ENCODE data around the gene MYBBP1A.
"Not testable (repeated sequence)": the region's sequence is repeated elsewhere in the genome, so short reads cannot be mapped to it uniquely, and the experiment has no call there.

MYBBP1A gene

GRCh38 chr17:4591529-4591928 lies 36.3 kb upstream of the MYBBP1A start:
- no peaks in the 10 kb centered on the region for H3K27me3 ChIP-seq (ENCODE audit: insufficient read depth, poor library complexity, severe bottlenecking)
- H3K27ac ChIP-seq (replicated peaks): no peak overlapping the region
- no peak for DNase-seq (ENCODE audit: low read depth in 1 of 2, low spot score in 1 of 2)
- H3K4me3 ChIP-seq (replicated peaks; ENCODE audit: insufficient read depth, low read length): no peak overlapping the region
- TF ChIP-seq, protein P1, sequence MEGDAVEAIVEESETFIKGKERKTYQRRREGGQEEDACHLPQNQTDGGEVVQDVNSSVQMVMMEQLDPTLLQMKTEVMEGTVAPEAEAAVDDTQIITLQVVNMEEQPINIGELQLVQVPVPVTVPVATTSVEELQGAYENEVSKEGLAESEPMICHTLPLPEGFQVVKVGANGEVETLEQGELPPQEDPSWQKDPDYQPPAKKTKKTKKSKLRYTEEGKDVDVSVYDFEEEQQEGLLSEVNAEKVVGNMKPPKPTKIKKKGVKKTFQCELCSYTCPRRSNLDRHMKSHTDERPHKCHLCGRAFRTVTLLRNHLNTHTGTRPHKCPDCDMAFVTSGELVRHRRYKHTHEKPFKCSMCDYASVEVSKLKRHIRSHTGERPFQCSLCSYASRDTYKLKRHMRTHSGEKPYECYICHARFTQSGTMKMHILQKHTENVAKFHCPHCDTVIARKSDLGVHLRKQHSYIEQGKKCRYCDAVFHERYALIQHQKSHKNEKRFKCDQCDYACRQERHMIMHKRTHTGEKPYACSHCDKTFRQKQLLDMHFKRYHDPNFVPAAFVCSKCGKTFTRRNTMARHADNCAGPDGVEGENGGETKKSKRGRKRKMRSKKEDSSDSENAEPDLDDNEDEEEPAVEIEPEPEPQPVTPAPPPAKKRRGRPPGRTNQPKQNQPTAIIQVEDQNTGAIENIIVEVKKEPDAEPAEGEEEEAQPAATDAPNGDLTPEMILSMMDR (IDR thresholded peaks at IDR 0.05; ENCODE audit: insufficient read depth, low read length): no peak
- TF ChIP-seq, protein P2, sequence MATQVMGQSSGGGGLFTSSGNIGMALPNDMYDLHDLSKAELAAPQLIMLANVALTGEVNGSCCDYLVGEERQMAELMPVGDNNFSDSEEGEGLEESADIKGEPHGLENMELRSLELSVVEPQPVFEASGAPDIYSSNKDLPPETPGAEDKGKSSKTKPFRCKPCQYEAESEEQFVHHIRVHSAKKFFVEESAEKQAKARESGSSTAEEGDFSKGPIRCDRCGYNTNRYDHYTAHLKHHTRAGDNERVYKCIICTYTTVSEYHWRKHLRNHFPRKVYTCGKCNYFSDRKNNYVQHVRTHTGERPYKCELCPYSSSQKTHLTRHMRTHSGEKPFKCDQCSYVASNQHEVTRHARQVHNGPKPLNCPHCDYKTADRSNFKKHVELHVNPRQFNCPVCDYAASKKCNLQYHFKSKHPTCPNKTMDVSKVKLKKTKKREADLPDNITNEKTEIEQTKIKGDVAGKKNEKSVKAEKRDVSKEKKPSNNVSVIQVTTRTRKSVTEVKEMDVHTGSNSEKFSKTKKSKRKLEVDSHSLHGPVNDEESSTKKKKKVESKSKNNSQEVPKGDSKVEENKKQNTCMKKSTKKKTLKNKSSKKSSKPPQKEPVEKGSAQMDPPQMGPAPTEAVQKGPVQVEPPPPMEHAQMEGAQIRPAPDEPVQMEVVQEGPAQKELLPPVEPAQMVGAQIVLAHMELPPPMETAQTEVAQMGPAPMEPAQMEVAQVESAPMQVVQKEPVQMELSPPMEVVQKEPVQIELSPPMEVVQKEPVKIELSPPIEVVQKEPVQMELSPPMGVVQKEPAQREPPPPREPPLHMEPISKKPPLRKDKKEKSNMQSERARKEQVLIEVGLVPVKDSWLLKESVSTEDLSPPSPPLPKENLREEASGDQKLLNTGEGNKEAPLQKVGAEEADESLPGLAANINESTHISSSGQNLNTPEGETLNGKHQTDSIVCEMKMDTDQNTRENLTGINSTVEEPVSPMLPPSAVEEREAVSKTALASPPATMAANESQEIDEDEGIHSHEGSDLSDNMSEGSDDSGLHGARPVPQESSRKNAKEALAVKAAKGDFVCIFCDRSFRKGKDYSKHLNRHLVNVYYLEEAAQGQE (IDR thresholded peaks at IDR 0.05; ENCODE audit: insufficient replicate concordance, low read depth): no peak
- no peak for TF ChIP-seq SPI1 (IDR thresholded peaks at IDR 0.05; ENCODE audit: borderline replicate concordance, low read depth)
- no peak for TF ChIP-seq POLR2AphosphoS5 (IDR thresholded peaks at IDR 0.05; ENCODE audit: low read depth)
- TF ChIP-seq GABPA (IDR thresholded peaks at IDR 0.05; ENCODE audit: low read depth): no peak

- H3K4me3 ChIP-seq (replicated peaks; ENCODE audit: insufficient read depth, low read length): no peak overlapping the region
- TF ChIP-seq GABPA (IDR thresholded peaks at IDR 0.05; ENCODE audit: low read depth): no peak
- TF ChIP-seq POLR2AphosphoS5 (IDR thresholded peaks at IDR 0.05; ENCODE audit: low read depth): no peak
- TF ChIP-seq, protein P2 (IDR thresholded peaks at IDR 0.05; ENCODE audit: insufficient replicate concordance, low read depth): no peak
- TF ChIP-seq SPI1 (IDR thresholded peaks at IDR 0.05; ENCODE audit: borderline replicate concordance, low read depth): no peak
- no peak for DNase-seq (ENCODE audit: low read depth in 1 of 2, low spot score in 1 of 2)
- H3K27me3 ChIP-seq (ENCODE audit: insufficient read depth, poor library complexity, severe bottlenecking): no peaks in the 10 kb centered on the region
- no peak overlapping the region for H3K27ac ChIP-seq (replicated peaks)
Observed at GRCh38 chr17:4590981-4591453, 35.8 kb upstream of the MYBBP1A start.

DNA sequence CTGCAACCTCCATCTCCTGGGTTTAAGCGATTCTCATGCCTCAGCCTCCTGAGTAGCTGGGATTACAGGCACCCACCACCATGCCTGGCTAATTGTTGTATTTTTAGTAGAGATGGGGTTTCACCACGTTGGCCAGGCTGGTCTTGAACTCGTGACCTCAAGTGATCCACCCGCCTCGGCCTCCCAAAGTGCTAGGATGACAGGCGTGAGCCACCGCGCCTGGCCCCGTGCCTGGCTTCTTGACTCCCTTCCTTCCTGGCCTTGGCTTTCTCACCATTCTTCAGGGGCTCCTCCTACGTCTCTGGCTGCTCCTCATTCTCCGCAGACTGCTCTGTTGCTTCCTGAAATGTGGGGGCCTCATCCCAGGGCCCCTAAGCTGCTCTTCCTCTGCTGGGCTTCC lies 34.9 kb upstream of the MYBBP1A start:
- DNase-seq (ENCODE audit: low read depth in 1 of 2, low spot score in 1 of 2); H3K4me3 ChIP-seq (replicated peaks; ENCODE audit: insufficient read depth, low read length); H3K27me3 ChIP-seq (ENCODE audit: insufficient read depth, poor library complexity, severe bottlenecking); H3K27ac ChIP-seq (replicated peaks): not testable (repeated sequence)

GRCh38 chr17:4588898-4589625 lies 33.9 kb upstream of the MYBBP1A start:
- Histone ChIP-seq H3K27me3 (ENCODE audit: insufficient read depth, poor library complexity, severe bottlenecking) (peaks cover 6% of the 10 kb centered on the region), H3K4me3 (replicated peaks; ENCODE audit: insufficient read depth, low read length) (no peak overlapping the region), H3K27ac (replicated peaks) (no peak overlapping the region)
- DNase-seq (ENCODE audit: low read depth in 1 of 2, low spot score in 1 of 2): no peak
- TF ChIP-seq SPI1 (IDR thresholded peaks at IDR 0.05; ENCODE audit: borderline replicate concordance, low read depth) (no peak), POLR2AphosphoS5 (IDR thresholded peaks at IDR 0.05; ENCODE audit: low read depth) (no peak), GABPA (IDR thresholded peaks at IDR 0.05; ENCODE audit: low read depth) (no peak)
- TF ChIP-seq, protein P2 (IDR thresholded peaks at IDR 0.05; ENCODE audit: insufficient replicate concordance, low read depth): no peak
- TF ChIP-seq, protein P1 (IDR thresholded peaks at IDR 0.05; ENCODE audit: insufficient read depth, low read length): no peak
